GM12874 (cell line): Measurements from ENCODE around the gene ZSWIM3.

Experiments used
- CTCF ChIP-seq: IDR thresholded peaks from 2 replicates; pipeline ENCODE4 v1.5.1; 2011; ENCODE audit warnings: low read depth, mild to moderate bottlenecking, control low read depth, low read length, moderate library complexity; ENCODE audit not compliant: insufficient read depth

Gene ZSWIM3

GRCh38 chr20:45907219-45907948 is 50.0 kb downstream of the ZSWIM3 start:
- no peak for TF ChIP-seq CTCF

GRCh38 chr20:45908084-45908483 is 50.7 kb downstream of the ZSWIM3 start:
- TF ChIP-seq CTCF = no peak

- no peak for TF ChIP-seq CTCF
Measured at GRCh38 chr20:45909336-45909808, 52.0 kb downstream of the ZSWIM3 start.

- TF ChIP-seq CTCF = no peak
Measured at GRCh38 chr20:45909817-45910669, 52.6 kb downstream of the ZSWIM3 start.

GRCh38 chr20:45910670-45911485 is 53.5 kb downstream of the ZSWIM3 start:
- TF ChIP-seq CTCF = no peak

GRCh38 chr20:45911486-45912343 is 54.3 kb downstream of the ZSWIM3 start, which contains the start of gene PLTP:
TSS of gene PLTP (minus strand) at chr20:45912155. CDS start at chr20:45911452, 703 bp downstream.
- no peak for TF ChIP-seq CTCF
